HFF-Myc (cell line): ENCODE results near the gene ACAD10.
"Not testable (repeated sequence)": the region's sequence is repeated elsewhere in the genome, so short reads cannot be mapped to it uniquely, and the experiment has no call there.

Experiments
- DNase-seq: peaks from one replicate; pipeline ENCODE4 v3.0.0-alpha.2; 2011; ENCODE audit warnings: low read depth; ENCODE audit errors: extremely low read depth
- H3K4me3 ChIP-seq: replicated peaks from 2 replicates; pipeline ENCODE4 v1.5.1; 2011; ENCODE audit warnings: low read depth, mild to moderate bottlenecking, control low read depth, low read length
- TF ChIP-seq, protein P1 (sequence below): IDR thresholded peaks from 2 replicates; pipeline ENCODE4 v1.5.1; 2012; ENCODE audit warnings: mild to moderate bottlenecking, low read depth, low read length, control low read depth; ENCODE audit errors: missing control alignments

Gene ACAD10

DNA sequence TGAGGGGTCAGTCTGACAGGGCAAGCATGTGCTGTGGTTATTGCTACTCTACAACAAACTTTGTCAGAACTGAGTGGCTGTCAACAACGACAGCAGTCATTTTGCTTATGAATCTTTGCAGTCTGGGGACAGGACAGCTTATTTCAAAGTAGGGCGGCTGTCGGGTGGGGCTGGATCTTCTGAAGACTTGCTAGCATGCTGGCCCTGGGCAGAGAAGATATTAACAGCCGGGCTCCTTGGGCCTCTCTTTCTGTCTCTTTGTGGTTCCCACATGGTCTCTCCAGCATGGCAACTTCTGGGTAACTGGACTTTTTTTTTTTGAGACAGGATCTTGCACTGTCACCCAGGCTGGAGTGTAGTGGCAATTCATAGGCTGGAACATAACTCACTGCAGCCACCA, 46.9 kb downstream of the ACAD10 start:
- no peak overlapping the region for H3K4me3 ChIP-seq
- TF ChIP-seq, protein P1, sequence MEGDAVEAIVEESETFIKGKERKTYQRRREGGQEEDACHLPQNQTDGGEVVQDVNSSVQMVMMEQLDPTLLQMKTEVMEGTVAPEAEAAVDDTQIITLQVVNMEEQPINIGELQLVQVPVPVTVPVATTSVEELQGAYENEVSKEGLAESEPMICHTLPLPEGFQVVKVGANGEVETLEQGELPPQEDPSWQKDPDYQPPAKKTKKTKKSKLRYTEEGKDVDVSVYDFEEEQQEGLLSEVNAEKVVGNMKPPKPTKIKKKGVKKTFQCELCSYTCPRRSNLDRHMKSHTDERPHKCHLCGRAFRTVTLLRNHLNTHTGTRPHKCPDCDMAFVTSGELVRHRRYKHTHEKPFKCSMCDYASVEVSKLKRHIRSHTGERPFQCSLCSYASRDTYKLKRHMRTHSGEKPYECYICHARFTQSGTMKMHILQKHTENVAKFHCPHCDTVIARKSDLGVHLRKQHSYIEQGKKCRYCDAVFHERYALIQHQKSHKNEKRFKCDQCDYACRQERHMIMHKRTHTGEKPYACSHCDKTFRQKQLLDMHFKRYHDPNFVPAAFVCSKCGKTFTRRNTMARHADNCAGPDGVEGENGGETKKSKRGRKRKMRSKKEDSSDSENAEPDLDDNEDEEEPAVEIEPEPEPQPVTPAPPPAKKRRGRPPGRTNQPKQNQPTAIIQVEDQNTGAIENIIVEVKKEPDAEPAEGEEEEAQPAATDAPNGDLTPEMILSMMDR, result no peak
- DNase-seq, result no peak

DNA sequence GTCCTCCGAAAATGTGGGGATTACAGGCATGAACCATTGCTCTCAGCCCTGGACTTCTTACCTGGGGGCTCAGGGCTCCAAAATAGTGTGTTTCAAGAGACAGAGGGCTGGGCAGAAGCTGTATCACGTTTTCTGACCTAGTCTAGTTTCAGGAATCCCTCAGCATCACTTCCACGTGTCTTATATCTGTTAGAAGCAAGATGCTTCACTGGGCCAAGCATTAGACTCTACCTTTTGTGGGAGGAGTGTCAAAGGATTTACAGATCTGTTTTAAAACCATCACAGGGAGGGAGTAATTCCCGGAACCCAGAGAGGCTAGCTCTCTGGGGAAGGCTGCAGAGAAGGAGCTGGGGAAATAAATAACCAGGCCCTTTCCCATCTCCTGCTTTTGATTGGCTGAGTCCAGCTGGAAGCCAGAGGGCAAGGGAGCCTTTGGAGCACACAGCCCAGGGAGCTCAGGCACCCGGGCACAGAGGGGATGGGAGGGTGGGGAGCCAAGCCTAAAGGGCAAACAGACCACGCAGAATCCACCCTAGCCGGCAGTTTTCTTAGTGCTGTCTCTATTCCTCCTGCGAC, 47.6 kb downstream of the ACAD10 start:
- H3K4me3 ChIP-seq, result no peak overlapping the region
- TF ChIP-seq, protein P1, result no peak
- no peak for DNase-seq

DNA sequence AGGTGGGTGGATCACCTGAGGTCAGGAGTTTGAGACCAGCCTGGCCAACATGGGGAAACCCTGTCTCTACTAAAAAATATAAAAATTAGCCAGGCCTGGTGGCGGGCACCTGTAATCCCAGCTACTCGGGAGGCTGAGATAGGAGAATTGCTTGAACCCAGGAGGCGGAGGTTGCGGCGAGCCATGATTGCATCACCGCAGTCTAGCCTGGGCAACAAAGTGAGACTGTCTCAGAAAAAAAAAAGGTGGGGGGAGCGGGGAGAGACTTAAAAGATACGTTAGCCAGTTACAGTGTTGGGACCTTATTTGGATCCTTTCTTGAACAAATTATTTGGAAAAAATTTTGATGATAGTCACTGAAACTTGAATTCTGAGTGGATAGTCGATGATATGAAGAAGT, 53.7 kb downstream of the ACAD10 start:
- not testable (repeated sequence) for DNase-seq, H3K4me3 ChIP-seq

DNA sequence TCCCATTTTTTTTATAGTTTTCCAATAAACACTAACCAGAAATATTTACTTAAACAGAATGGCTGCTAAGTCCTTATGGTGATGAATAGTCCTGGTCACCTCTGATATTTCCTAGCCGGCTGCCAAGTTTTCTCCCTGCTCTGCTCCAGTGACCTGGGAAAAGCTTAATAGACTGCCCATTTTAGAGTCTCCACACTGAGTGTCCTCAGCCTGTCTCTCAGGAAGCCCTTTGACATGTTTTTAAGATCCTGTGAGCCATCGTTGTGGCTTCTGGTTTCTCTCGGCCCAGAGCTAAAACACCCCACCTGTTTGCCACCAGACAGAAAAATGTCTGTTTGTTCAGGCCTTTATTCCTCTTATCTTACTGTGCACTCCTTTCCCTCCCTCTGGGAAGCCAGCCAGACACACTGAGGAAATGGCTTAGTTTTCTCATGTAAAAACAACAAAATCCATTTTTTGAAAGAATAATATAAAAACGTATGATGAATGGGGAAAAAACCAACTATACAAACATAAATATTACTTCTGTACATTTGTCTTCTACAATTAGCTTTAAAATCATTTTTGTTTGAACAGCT, 55.5 kb downstream of the ACAD10 start:
- TF ChIP-seq, protein P1, result no peak
- DNase-seq, result no peak
- no peak overlapping the region for H3K4me3 ChIP-seq

DNA sequence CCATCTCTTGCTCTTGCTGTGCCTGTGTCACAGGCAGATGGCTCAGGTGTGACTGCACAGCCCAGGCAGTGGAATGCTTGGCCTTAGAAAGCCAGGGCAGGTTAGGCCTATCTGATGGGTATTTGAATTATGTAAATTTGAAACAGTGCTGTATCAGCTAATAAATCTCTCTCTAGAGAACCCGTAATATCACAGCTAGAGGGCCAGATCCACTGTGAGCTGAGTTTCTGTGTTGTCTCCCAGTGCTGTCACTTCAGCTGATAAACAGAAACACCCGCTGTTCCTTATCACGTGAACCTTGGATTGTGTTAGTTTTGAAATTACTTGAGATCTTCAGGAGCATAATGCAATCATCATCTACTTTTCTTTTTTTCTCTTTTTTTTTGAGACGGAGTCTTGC, 59.4 kb downstream of the ACAD10 start:
- TF ChIP-seq, protein P1, result no peak
- H3K4me3 ChIP-seq, result no peak overlapping the region
- DNase-seq, result no peak

DNA sequence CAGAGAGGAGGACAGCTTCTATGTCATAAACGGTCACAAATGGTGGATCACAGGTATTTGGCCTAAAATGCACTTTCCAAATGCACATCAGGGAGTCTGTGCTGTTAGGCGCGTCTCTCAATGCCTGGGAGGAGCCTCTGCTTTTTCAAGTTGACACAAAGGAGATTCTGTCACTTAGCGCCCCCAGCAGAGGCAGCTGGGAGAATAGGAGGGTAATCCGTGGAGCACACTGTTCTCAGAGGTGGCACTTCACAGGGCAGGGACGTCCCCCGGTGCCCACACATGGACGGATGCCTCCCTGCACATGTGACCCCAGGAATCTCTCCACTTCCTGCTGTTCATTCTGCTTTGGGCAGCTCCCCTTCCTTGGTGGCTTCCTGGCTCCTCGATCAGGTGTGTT, 61.5 kb downstream of the ACAD10 start:
- TF ChIP-seq, protein P1, result no peak
- H3K4me3 ChIP-seq, result no peak overlapping the region
- DNase-seq, result no peak

DNA sequence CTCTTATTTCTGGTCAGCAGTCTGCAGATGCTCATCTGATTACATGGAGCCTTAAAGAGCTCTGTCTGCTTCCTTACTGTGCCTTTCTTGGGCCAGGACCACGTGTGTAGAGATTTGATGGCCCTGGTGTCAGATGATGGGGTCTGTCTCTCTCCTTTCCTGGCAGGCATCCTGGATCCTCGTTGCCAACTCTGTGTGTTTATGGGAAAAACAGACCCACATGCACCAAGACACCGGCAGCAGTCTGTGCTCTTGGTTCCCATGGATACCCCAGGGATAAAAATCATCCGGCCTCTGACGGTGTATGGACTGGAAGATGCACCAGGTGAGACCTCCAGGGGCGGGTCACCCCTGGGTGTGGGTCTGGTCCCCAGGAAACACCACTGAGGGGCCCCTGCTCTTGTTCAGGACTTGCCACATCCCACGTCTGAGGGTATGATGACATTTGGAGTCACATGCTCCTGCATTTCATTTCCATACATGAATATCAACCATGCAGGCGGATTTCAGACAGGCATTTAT, 62.4 kb downstream of the ACAD10 start:
- TF ChIP-seq, protein P1, result no peak
- no peak for DNase-seq
- no peak overlapping the region for H3K4me3 ChIP-seq
